Stimulated activated effector memory CD8-positive, alpha-beta T cell treated with anti-CD3 and anti-CD28 coated beads, Interleukin-12 subunit alpha, Interleukin-12 subunit beta, amount 100 ng/mL, for 72 hours (primary cell): Measurements from ENCODE around the gene NPLOC4.
"Not testable (repeated sequence)": the region's sequence is repeated elsewhere in the genome, so short reads cannot be mapped to it uniquely, and the experiment has no call there.

Source experiments
- ATAC-seq: fragments of 150-1000 bp; cut with Tn5 transposase; 2 replicates; pipeline ENCODE4 v1.10.0; 2021
- DNase-seq, 2 donors: peaks; one replicate each; pipeline ENCODE4 v3.0.0; 2021 to 2022; ENCODE audit warnings: low spot score in 2 of 2
- H3K27ac Mint-ChIP-seq: one replicate; pipeline ENCODE4 v1.8.0; 2022; ENCODE audit warnings: mild to moderate bottlenecking, mixed read lengths
- H3K36me3 Mint-ChIP-seq: one replicate; pipeline ENCODE4 v1.8.0; 2022; ENCODE audit warnings: mild to moderate bottlenecking, mixed read lengths
- H3K4me1 Mint-ChIP-seq: one replicate; pipeline ENCODE4 v1.8.0; 2022; ENCODE audit warnings: mixed read lengths
- H3K4me3 Mint-ChIP-seq: one replicate; pipeline ENCODE4 v1.8.0; 2022; ENCODE audit warnings: mild to moderate bottlenecking, mixed read lengths
- H3K9me3 Mint-ChIP-seq: one replicate; pipeline ENCODE4 v1.8.0; 2022; ENCODE audit warnings: mixed read lengths

NPLOC4 gene

DNA sequence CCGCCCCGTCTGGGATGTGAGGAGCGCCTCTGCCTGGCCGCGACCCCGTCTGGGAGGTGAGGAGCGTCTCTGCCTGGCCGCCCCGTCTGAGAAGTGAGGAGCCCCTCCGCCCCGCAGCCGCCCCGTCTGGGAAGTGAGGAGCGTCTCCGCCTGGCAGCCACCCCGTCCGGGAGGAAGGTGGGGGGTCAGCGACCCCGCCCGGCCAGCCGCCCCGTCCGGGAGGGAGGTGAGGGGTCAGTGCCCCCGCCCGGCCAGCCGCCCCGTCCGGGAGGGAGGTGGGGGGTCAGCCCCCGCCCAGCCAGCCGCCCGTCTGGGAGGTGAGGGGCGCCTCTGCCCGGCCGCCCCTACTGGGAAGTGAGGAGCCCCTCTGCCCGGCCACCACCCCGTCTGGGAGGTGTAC is 18.6 kb downstream of the NPLOC4 start:
- not testable (repeated sequence) for DNase-seq, ATAC-seq, H3K27ac Mint-ChIP-seq, H3K9me3 Mint-ChIP-seq, H3K4me3 Mint-ChIP-seq
- H3K36me3 Mint-ChIP-seq: peaks cover 88% of the 10 kb centered on the region
- H3K4me1 Mint-ChIP-seq: peaks cover 40% of the 10 kb centered on the region

DNA sequence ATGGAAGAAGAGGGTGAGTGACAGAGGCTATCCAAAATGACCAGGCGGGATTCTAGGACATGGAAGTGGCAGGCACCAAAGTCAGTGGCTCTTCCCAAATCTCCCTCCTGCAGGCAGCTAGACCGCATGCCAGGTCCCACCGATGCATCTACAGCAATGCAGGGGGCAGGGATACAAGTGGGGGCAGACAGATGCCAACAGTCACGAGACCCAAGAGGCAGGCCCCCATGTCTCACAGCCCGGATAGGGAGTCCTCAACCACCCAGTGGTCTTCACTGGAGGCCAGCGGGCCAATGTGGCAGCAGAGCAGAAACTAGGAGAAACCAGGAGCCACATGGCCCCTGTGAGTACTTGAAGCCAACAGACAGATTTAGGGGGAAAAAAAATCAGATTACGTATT is 20.0 kb downstream of the NPLOC4 start:
- no peak for DNase-seq
- H3K27ac Mint-ChIP-seq: peak overlapping the region; percentile 17
- no peak for ATAC-seq
- no peak overlapping the region for H3K4me3 Mint-ChIP-seq
- H3K36me3 Mint-ChIP-seq: peaks cover 88% of the 10 kb centered on the region
- no peaks in the 10 kb centered on the region for H3K9me3 Mint-ChIP-seq
- peaks cover 40% of the 10 kb centered on the region for H3K4me1 Mint-ChIP-seq

DNA sequence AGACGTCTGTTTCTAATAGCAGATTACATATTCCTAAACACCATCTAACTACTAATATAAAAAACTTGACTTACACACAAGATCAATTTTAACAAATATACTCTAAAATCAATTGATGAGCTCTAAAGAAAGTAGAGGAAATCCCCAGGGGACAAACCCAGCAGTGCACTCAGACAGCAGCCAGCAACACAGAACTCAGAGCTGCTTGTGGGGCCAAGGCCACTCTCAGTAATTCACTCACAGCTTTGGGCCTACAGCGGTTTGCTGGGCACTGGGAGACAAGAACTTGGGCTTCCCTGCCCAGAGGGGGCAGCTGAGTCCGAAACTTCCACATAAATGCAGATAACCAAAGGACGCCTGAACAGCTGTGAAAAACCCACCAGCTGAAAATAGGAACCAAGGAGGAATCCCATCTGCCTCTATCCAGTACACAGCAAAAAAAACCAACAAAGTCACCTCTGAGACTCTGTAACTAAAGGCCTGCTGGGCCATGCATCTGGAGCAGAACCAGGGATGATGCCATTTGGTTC is 21.4 kb downstream of the NPLOC4 start:
- peaks cover 32% of the 10 kb centered on the region for H3K4me1 Mint-ChIP-seq
- DNase-seq: no peak
- peak overlapping the region; percentile 94 for H3K27ac Mint-ChIP-seq
- ATAC-seq: no peak
- no peaks in the 10 kb centered on the region for H3K9me3 Mint-ChIP-seq
- H3K4me3 Mint-ChIP-seq: no peak overlapping the region
- H3K36me3 Mint-ChIP-seq: peaks cover 87% of the 10 kb centered on the region

DNA sequence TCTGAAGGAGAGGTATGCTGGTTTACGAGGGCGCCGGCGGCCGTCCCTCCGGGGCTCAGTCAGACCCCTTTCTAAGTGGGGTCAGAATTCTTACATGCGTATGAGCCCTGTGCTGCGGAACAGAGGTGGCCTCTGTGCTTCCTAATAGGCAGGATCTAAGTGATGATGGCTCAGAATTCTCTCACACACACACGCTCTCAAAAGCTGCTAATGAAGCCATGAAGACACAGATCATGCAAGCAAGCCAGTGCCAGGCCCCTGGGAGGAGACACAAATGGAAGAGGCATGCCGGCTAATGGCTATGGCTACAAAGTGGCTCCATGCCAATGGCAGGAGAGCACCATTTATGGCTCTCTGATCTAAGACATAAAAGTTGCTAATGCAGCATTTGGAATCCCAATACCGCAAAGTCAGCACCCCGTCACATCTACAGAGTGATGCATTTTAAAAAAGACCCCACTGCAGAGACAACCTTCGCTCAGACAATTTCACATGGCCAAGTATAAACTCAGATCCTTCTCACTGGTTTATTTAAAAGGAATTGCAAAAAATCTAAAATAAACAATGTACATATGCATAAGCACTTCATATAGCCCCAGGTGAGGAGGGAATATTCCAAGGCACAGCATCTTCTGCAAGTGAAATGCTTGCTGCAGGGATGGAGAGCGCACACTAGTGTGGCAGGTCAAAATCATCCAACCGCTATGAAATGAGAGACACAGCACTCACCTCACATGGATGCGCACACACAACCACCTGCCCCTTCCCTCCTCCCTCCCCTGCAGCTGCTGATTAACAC is 24.5 kb downstream of the NPLOC4 start:
- peaks cover 45% of the 10 kb centered on the region for H3K4me1 Mint-ChIP-seq
- no peaks in the 10 kb centered on the region for H3K9me3 Mint-ChIP-seq
- no peak overlapping the region for H3K4me3 Mint-ChIP-seq
- peaks cover 99% of the 10 kb centered on the region for H3K36me3 Mint-ChIP-seq
- DNase-seq (no peak), ATAC-seq (no peak)
- H3K27ac Mint-ChIP-seq: peak overlapping the region; percentile 64

DNA sequence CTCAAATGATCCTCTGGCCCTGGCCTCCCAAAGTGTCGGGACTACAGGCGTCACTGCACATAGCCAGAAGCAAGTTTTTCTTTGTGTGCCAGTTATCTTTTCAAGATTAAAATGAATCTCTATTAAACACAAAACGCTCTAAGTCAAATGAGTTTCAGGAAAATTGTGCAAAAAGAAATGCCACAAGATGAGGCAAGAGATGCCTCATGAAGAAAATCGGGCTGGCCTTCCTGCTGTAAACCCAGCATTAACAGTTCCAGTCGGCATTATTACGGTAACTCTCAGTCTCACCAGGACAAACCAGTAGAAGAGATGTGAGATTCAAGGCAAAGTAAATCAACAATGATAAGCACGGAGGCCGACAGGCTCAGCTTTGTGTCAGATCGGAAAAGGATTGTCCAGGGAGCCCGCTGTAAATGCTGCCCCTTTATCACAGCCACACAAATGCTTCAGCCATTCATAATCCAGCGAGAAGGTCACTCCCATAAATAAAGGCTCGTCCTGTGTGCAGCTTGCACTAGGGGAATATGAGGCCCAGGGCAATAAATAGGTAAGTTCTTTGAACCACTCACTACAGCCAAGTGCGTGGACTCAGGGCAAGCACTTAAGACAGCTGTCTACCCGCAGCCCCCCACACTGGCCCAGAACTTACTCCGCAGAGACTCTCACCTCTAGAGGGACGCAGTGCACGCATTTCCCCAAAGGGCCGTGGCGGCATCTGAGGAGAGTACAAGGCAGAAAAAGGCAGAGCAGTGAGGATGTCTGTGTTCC is 27.2 kb downstream of the NPLOC4 start:
- Mint-ChIP-seq H3K4me1 (peaks cover 25% of the 10 kb centered on the region), H3K36me3 (peaks cover 99% of the 10 kb centered on the region), H3K27ac (no peak overlapping the region), H3K4me3 (no peak overlapping the region), H3K9me3 (no peaks in the 10 kb centered on the region)
- ATAC-seq (no peak), DNase-seq (no peak)

DNA sequence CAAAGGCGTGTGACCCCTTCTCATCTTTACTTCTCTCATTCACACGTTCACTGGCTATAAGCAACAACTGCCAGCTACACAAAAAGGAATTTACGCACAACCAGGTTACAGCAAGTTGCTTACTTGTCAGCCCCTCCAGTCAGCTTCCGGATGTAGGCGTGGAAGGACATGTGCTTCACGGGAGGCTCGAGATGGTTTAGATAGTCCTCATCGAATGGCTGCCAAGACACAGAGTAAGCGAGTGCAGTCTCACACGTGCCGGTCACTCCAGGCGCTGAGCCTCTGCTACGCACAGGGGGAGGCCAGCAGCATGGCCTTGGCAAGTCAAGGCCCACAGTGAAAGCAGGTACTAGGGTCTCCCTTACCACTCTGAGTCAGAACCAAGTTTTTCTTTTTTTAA is 28.3 kb downstream of the NPLOC4 start:
- Mint-ChIP-seq H3K27ac (peak overlapping the region; percentile 69), H3K4me1 (peaks cover 14% of the 10 kb centered on the region), H3K36me3 (peaks cover 99% of the 10 kb centered on the region), H3K9me3 (no peaks in the 10 kb centered on the region), H3K4me3 (no peak overlapping the region)
- no peak for ATAC-seq
- no peak for DNase-seq

DNA sequence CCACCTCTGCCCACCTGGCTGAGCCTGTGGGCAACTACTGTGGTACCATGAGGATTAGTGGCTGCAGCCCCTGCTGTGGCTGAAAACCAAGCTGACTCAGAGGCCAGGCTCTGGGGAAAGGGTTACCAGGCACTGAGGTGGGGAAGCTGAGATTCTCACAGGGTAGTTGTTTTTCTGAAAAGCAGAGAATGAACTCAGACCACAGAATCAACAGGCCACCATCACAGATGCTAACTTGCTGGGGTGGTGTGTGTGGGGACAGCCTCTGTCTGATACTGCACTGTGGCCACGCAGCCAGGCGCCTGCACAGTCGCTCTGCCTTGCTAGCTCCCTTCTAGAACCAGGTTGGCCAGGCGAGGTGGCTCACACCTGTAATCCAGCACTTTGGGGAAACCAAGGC is 28.8 kb downstream of the NPLOC4 start:
- peaks cover 99% of the 10 kb centered on the region for H3K36me3 Mint-ChIP-seq
- no peaks in the 10 kb centered on the region for H3K9me3 Mint-ChIP-seq
- peaks cover 13% of the 10 kb centered on the region for H3K4me1 Mint-ChIP-seq
- H3K4me3 Mint-ChIP-seq: no peak overlapping the region
- DNase-seq: peak; percentile 5 to 51
- peak; percentile 92 for ATAC-seq
- H3K27ac Mint-ChIP-seq: peak overlapping the region; percentile 69

DNA sequence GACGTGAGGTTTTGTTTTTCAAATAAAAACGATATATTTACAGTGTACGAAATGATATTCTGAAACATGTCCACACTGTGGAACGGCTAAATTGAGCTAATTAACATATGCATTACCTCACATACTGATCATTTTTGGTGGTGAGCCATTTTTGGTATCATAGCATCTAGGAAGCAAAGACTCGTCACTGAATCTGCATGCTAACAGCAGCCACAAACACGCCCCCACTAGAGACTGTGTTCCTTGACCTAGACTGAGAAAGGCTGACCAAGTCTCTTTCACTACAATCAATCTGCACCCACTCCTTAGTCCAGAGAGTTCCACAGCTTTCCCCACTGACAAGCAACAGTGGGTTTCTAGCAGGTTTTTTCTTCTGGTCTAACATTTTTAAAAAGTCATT is 29.5 kb downstream of the NPLOC4 start:
- DNase-seq (no peak), ATAC-seq (peak; percentile 73)
- H3K27ac Mint-ChIP-seq: peak overlapping the region; percentile 69

DNA sequence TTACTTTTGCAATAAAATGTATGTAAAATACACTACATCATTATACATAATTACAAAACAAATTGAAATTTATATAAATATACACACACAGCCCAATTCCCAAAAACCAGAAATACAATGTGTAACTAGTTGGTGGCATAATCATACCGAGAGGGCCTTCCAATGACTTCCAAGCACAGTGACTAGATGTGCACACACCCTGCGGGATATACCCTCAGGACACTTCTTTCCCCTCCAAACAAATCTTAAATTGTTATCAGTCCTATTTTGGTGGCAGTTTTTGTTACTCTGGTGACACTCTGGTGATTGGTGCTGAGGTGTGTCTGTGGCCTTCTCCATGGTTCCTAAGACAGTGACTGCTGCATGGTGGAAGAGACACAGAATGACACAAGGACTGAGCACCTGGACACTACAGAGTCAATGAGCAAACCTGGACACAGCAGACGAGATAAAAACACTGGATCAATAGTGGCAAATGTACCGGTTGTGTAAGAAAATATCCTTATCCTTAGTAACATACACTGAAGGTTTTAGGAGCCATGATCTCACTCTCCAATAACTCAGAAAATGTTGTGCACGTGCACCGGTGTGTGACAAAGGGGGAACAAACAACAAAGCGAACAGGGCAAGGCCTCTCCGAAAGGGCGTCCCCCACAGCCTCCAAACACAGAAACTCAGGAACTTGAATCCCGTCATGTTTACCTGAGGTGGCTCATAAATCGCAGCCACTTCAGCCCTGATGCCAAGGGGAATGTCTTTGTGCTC is 32.9 kb downstream of the NPLOC4 start:
- H3K9me3 Mint-ChIP-seq: no peaks in the 10 kb centered on the region
- H3K27ac Mint-ChIP-seq: no peak overlapping the region
- ATAC-seq: no peak

More for the DNA sequence above, 29.5 kb downstream of the NPLOC4 start:
- no peak overlapping the region for H3K4me3 Mint-ChIP-seq
- H3K9me3 Mint-ChIP-seq: no peaks in the 10 kb centered on the region
- H3K36me3 Mint-ChIP-seq: peaks cover 99% of the 10 kb centered on the region
- peaks cover 13% of the 10 kb centered on the region for H3K4me1 Mint-ChIP-seq

DNA sequence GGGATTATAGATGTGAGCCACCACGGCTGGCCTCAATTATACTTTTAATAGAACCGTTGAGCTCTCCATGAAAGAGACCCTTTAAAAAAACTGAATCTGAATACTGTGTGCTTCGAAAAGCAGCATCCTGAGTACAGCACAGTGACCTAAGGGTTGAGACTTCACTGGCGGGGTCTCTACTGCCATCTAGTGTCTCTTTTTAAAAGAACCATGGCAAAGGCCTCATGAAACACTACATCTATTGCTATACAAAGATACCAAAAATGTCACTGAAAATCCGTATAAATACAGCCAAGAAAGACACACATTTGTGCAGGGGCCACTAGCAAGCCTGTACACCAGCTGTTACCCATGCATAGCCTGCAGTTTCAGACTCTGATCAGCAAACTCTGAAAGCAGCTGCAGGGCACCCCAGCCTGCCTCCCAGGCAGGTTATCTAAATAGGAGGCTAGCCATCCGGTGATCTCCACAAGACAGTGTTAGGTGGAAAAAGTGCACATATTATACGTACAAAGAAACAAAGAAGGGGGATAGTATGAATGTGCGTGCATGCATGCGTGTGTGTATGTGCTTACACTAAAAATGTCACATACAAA is 35.3 kb downstream of the NPLOC4 start:
- Mint-ChIP-seq H3K27ac (no peak overlapping the region), H3K4me1 (peaks cover 8% of the 10 kb centered on the region), H3K36me3 (peaks cover 100% of the 10 kb centered on the region), H3K4me3 (no peak overlapping the region), H3K9me3 (no peaks in the 10 kb centered on the region)
- peak; percentile 92 for ATAC-seq
- DNase-seq: peak; percentile 21 to 56

More for the DNA sequence above, 32.9 kb downstream of the NPLOC4 start:
- peaks cover 21% of the 10 kb centered on the region for H3K4me1 Mint-ChIP-seq
- no peak for DNase-seq
- H3K4me3 Mint-ChIP-seq: no peak overlapping the region
- peaks cover 100% of the 10 kb centered on the region for H3K36me3 Mint-ChIP-seq

DNA sequence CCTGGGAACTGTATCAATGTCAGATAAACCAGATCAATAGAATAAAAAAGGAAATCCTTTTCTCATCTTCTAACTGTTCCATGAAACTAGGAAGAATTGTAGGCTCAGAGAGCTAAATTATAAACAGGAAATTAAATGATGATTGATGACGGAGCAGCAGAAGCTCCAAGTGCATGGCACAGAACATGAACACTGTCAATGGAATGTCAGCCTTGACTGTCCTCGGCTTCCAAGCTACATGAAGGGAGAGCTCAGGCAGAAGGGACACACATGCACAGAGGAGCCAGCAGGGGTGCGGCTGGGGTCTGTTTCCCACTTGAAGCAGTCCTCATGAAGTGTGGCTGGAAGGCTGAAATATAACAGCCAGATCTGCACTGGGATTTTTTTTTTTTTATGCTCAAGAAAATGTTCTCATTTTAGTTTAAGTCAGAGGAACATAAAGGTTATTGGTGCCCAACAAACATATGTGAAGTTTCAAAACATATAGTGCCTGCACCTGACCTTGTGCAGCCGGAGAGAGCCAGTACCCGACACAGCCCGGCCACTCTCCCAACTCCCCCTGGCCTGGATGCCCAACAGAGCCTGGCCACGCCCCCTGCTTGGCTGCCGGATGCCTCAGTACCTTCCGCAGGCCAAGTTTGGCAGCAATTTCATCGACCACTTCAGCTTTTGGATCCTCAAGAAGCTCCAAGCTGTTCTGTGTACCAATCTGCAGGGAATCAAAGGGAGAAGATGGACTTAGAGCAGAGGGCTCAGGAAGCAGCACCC is 37.0 kb downstream of the NPLOC4 start:
- H3K4me3 Mint-ChIP-seq: no peak overlapping the region
- ATAC-seq (no peak), DNase-seq (no peak)
- peaks cover 100% of the 10 kb centered on the region for H3K36me3 Mint-ChIP-seq
- H3K27ac Mint-ChIP-seq: no peak overlapping the region
- peaks cover 8% of the 10 kb centered on the region for H3K4me1 Mint-ChIP-seq
- no peaks in the 10 kb centered on the region for H3K9me3 Mint-ChIP-seq

DNA sequence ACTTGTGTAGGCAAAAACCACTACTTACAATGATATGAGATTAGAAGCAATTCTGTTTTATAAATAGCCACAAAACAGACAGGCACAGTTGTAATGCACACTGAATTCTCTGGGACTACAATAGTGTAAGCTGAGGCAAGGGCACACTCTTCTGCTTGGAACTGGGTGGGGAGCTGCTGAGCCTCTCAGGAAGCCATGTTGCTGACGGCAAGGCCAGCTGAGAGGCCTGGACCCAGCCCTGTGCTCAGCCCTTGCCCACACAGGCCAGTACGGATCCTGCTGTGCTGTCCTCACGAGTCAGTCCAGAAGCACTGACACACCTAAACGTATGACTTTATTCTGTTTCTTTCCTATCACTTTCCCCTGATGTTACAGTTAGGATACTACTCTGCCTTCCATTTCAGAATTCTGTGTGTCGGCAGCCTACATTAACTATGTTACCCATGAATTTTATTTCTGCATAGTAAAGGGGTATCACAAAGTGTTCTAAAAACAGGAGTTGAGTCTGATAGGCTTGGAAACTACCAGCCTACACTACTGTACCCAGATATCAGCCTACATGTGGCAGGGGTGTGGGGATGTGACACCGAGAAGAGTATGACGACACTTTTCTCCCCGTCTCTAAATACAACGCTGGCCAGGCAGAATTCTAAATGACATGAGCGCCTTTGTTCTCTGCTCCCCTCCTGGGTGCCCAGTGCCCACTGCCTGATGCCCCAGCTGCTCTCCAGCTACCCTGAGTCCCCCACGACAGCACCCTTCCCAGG is 43.6 kb downstream of the NPLOC4 start:
- peaks cover 100% of the 10 kb centered on the region for H3K36me3 Mint-ChIP-seq
- H3K4me3 Mint-ChIP-seq: no peak overlapping the region
- no peaks in the 10 kb centered on the region for H3K4me1 Mint-ChIP-seq
- no peaks in the 10 kb centered on the region for H3K9me3 Mint-ChIP-seq
- peak overlapping the region; percentile 27 for H3K27ac Mint-ChIP-seq
- ATAC-seq: no peak
- DNase-seq: no peak

DNA sequence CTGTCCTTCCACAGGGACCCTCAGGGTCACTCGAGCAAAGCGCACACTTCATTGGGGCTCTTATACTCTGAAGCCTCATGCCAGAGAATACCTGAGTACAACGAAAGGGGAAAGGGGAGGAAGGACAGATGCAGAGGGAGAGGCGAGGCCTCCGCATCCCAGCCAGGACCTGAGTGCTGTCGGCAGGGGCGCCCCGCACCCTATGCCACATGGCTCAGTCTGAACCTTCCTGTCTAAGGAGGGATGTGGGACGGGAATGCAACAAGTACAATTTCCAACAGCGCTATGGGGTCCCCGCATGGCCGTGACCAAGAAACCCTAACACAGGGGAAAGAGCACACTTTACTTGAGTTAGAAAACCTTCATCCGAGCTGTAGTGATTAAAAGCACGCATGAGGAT is 44.9 kb downstream of the NPLOC4 start:
- no peaks in the 10 kb centered on the region for H3K4me1 Mint-ChIP-seq
- ATAC-seq (no peak), DNase-seq (no peak)
- no peak overlapping the region for H3K27ac Mint-ChIP-seq
- H3K9me3 Mint-ChIP-seq: no peaks in the 10 kb centered on the region
- no peak overlapping the region for H3K4me3 Mint-ChIP-seq
- H3K36me3 Mint-ChIP-seq: peaks cover 100% of the 10 kb centered on the region

DNA sequence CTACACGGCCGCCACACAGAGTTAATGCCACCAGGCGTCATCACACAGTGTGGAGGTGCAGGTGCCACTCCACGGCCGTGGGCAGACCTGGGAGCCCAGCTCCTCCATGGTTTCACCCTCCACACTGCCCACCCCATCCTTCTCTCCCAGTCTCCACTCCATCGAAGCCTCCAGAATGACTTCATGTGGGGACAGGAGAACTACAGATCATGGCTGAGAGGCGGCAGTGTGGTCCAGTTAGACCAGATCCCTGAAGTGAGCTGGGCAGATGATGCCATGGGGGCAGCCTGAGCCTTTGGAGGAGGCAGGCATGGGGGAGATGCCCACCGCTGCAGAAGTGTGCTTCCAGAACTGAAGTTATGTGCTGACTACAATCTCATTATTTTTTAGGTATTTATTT is 46.8 kb downstream of the NPLOC4 start:
- H3K9me3 Mint-ChIP-seq: no peaks in the 10 kb centered on the region
- no peak overlapping the region for H3K27ac Mint-ChIP-seq
- H3K4me1 Mint-ChIP-seq: no peaks in the 10 kb centered on the region
- ATAC-seq: no peak
- DNase-seq: no peak
- H3K4me3 Mint-ChIP-seq: no peak overlapping the region
- H3K36me3 Mint-ChIP-seq: peaks cover 100% of the 10 kb centered on the region
